Neural cell (in vitro differentiated cells): ENCODE measurements around the gene SPP2.

Experiments
- CTCF ChIP-seq: fragments of 450-650 bp; IDR thresholded peaks from 2 replicates; pipeline ENCODE4 v1.5.1; 2014; ENCODE audit warnings: antibody characterized with exemption, mild to moderate bottlenecking, moderate library complexity; ENCODE audit not compliant: poor library complexity, severe bottlenecking
- EP300 ChIP-seq: fragments of 450-650 bp; conservative IDR thresholded peaks from 2 replicates; pipeline ENCODE4 v1.6.1; 2014; ENCODE audit warnings: antibody characterized with exemption, mild to moderate bottlenecking, moderate library complexity; ENCODE audit not compliant: poor library complexity, severe bottlenecking
- EZH2 ChIP-seq: fragments of 200-600, 300-800 bp; shearing (Covaris generic), sonication (generic); IDR thresholded peaks from 2 replicates; pipeline ENCODE4 v1.6.1; 2014; ENCODE audit warnings: antibody characterized with exemption, low read length, borderline replicate concordance, mild to moderate bottlenecking; ENCODE audit not compliant: insufficient read depth, poor library complexity, severe bottlenecking
- RAD21 ChIP-seq: fragments of 450-650 bp; conservative IDR thresholded peaks from 2 replicates; pipeline ENCODE4 v1.6.1; 2014; ENCODE audit warnings: antibody characterized with exemption, mild to moderate bottlenecking, moderate library complexity
- TAF1 ChIP-seq: IDR thresholded peaks from 2 replicates; pipeline ENCODE4 v1.6.1; 2012; ENCODE audit warnings: low read depth

GRCh38 chr2:234038076-234038802 is 12.3 kb upstream of the SPP2 start:
- TF ChIP-seq EZH2 (no peak), RAD21 (no peak), CTCF (no peak), EP300 (no peak), TAF1 (no peak)
